Cerebellar cortex (tissue), 1 donor: ENCODE data around the gene RING1.

Experiments
- DNase-seq: peaks from one replicate; pipeline ENCODE4 v3.0.0-alpha.2; 2015; ENCODE audit warnings: low spot score

The RING1 gene

DNA sequence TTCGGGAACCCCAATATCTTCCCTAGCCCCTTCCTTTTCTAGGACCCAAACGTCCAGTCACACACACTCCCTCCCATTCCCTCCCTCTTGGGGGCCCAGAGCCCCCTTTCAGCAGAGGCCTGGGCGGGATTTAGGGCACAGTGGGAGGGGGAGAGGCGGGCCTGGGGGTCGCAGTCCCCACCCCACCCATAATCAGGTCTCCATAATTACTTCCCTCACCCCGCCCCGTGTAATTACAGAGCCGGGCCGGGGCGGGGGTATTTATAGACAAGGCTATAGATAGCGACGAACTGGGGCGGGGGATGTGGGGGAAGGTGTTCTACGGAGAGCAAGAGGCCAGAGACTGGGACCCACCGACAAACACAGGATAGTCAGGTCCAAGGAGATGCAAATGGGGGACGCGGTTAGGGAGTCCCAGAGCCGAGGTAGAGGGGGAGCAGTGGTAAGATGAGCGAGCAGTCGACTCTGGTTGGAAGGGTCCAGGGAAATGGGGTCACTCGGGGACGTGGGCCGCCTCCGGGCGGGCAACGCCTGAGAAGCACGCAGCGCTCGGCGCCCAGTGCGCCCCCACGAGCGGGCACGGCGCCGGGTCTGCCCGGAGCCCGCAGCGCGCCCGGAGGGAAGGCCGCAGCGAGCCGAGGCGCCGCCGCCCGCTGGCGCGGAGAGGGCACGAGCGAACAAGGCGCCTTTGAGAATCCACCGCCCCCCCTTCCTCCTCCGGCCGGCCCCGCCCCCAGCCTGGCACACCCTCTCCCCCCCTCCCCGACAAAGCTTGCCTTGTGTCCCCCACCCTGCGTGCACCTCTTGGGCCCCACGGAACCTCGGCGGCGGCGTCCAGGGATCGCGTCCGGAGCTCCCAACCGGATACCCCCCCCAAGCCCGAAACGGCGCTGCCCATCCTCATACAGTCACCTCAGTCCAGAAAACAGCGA, 15.4 kb upstream of the RING1 start:
- DNase-seq: no peak

DNA sequence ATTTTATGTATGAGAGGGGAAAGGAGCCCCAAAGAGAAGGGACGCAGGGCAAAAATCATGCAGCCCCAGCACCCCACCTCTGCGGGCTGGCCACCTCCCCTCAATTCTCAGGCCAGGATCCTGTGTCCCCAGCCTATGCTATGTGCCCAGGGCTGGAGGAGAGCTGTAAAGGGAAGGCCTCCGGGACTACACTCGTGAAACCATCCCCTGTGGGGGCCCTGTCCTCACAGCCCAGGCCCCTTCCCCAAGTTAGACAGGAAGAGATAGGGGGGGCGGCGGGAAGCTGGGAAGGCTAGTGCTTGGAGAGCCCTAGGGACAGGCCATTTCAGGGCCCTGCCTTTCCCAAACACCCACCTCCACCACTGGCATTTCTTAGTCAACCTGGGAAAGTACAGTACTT, 14.7 kb upstream of the RING1 start:
- no peak for DNase-seq

DNA sequence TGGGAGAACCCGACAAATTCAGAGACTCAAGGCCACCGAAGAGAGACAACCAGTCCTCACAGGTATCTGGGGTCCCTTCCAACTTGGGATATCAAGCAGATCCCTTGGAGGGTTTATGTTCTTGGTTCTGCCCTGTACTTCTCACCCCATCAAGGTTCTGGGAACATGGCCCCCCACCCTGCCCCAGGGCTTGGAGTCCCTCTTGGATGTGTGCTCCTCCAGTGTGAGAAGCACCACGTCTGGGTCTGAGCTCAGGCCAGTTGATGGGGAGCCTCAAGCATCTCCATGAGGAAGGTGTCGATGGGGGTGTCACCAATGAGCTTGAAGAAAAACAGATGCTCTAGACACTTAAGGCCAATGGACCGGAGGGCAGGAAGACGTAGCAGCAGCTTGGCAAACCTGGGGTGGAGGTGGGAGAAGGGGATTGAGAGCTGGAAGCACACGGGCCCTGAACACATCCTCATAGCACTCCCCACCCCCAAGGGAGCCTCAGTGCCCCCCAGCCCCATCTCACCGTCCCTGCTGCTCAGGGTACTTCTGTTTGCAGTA, 13.8 kb upstream of the RING1 start:
- DNase-seq: no peak

DNA sequence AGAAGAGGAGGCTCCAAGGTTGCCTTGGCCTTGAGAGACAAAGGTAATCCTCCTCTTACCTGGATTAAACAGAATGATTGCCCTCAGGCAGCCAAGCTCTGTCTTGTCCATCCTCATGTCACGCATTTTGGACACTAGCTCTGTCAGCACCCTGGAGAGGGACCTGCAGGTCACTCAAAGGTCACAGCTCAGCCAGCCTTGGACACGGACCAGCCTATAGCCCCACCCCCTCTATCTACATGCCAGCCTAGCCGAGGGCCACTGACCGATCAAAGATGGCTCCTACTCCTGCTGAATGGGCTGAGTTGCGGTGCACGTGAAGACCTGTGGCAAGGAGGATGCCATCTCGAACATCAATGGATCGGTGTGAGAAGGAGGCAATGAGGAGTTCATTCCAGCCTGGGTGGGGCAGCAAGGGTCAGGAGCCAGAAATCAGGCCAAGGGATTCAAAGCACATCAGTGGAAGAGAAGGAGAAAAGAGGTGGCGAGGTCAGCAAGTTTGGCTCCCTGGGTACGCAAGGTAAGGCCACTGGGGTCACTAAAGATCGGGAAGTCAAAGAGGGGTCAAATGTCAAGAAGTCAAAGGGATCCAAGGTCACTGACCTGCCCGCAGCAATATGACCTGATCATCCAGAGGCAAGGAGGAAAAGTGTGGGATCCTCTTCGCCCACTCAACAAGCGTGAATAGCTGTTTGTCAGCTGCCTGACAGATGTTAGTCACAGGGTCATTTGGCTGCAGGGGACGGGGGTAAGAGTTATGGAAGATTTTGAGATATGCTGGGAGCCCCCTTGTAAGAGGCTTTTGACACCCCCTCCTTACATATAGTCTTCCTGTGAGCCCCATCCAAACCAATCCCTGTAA, 12.8 kb upstream of the RING1 start:
- no peak for DNase-seq

DNA sequence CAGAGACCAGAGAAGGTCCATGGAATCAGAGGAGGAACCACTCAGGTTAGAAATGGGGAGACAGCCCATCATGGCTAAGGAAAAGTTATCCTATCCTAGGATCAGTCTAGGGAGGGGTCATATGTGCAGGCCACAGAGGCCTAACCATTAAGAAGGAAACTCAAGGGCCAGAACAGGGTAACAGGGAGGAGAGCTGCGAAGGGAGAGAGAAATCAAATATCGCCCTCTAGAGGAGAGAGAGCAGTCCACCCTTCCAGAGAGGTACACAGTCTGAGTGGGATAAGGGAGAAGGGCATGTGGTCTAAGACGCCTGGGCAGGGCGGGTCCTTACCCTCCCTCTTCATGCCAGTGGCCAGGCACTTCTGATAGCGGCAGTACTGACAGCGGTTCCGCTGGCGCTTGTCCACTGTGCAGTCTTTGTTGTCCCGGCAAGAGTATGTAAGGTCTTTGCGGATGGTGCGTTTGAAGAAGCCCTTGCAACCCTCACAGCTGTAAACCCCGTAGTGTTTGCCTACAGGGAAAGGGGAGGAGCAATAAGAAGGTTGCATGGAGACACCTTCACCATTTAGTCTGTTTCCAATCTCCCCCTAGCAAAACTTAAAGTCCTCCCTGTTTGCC, 10.8 kb upstream of the RING1 start:
- DNase-seq: peak; percentile 84

GRCh38 chr6:33198159-33198852, 10.0 kb upstream of the RING1 start:
- DNase-seq: no peak

GRCh38 chr6:33198853-33199436, 9.4 kb upstream of the RING1 start:
- no peak for DNase-seq

DNA sequence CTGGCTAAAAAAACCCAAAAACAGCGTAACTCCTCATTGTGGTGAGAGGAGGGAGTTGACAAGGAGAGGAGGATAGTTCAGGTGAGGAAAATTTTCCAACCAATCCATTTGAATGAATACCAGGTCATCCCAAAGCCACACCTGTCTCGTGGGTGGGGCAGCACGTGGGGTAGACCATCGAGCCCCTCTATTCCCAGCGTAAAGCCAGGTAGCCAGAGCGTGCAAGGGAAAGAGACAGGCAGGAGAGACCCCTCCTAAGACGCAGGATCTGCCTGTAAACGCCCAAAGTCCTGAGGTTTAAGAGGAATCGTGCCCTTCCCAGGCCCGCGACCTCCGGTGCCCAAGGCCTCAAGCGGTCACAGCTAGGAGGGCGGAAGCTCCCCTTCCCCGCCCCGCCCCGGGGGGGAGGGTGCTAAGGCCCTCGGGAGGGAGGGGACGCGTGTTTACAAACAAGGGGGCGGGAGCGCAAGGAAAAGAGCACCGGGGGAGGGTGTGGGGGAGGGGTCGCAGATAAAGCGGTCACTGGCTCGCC, 8.5 kb upstream of the RING1 start:
- DNase-seq: peak; percentile 74

DNA sequence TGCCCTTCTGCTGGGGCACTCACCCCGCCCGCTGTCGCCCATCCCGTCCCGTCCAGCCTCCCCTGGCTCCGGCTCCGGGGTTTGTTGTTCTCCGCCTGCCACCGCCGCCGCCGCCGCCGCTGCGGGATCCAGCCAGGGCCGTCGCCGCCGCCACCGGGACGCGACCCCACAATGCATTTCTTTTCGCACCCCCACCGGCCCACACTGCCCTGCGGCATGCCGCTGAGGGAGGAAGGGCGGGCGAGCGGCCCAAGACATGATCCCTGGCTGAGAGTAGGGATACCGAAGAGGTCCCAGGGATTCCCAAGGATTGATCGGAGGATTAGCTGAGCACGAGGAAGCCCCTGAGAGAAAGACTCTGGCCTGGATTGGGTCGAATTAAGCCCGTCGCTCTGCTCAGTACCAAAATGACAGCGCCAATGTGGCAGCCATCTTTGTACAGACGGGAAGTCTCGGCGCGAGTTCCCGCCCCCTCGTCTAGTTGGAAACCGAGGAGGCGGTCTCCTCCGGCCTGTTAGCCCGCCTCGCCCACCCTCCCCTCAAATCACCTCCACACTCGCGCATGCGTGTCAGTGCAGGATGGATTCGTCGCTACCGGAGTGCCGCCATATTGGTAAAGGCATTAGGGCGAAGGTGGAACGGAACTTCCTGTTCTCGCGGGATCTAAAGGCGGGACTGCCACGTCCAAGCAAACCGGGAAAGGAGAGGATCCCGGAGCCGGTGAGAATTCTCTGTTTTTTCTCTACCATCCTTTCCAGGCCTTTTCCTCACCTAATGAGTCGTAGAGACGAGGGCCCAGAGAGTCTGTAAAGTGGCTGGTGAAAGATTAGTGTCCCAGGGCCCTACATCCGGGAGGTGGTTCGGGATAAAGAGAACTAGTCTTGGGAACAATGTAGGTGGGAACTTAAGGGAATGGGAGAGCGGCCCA, 7.8 kb upstream of the RING1 start, which contains the start of the genes RXRB and SLC39A7:
Gene RXRB (minus strand): TSS at position 447 of the 928 bp plus-strand sequence. CDS start 189 bp downstream, at position 258.
Gene SLC39A7 (plus strand): TSS at position 649 of the 928 bp plus-strand sequence. CDS start 379 bp downstream, outside the sequence.
- DNase-seq: peak; percentile 99

- DNase-seq: no peak
Observed at GRCh38 chr6:33201147-33201545, 7.2 kb upstream of the RING1 start.

- DNase-seq: no peak
Observed at GRCh38 chr6:33201935-33202334, 6.4 kb upstream of the RING1 start.

- DNase-seq: no peak
Observed at GRCh38 chr6:33202799-33203198, 5.5 kb upstream of the RING1 start.

DNA sequence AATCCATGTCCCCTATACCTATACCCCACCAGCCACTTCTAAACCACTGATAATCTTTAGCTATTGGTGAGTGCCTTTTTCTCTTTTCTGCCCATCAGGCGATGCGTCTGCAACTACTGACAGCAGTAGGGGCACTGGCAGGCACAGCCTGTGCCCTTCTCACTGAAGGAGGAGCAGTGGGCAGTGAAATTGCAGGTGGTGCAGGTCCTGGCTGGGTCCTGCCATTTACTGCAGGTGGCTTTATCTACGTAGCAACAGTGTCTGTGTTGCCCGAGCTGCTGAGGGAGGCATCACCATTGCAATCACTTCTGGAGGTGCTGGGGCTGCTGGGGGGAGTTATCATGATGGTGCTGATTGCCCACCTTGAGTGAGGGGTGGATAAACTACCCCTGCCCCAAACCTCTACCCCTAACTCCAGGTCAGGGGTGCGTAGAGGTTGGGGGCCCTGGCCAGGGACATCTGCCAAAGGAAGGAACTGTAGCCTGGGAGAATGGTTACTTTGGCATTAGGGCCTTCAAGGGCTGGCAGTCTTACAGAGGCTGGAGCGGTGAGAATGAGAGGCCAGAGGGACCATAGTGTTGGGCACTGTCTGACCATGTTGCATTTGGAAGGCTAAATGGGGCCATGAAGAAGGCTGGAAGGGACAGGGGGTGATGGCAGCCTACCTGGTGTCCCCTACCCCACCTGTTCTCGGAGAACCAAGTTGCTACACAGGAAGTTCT, 4.7 kb upstream of the RING1 start:
- DNase-seq: no peak

- no peak for DNase-seq
Observed at GRCh38 chr6:33204165-33204414, 4.2 kb upstream of the RING1 start.

DNA sequence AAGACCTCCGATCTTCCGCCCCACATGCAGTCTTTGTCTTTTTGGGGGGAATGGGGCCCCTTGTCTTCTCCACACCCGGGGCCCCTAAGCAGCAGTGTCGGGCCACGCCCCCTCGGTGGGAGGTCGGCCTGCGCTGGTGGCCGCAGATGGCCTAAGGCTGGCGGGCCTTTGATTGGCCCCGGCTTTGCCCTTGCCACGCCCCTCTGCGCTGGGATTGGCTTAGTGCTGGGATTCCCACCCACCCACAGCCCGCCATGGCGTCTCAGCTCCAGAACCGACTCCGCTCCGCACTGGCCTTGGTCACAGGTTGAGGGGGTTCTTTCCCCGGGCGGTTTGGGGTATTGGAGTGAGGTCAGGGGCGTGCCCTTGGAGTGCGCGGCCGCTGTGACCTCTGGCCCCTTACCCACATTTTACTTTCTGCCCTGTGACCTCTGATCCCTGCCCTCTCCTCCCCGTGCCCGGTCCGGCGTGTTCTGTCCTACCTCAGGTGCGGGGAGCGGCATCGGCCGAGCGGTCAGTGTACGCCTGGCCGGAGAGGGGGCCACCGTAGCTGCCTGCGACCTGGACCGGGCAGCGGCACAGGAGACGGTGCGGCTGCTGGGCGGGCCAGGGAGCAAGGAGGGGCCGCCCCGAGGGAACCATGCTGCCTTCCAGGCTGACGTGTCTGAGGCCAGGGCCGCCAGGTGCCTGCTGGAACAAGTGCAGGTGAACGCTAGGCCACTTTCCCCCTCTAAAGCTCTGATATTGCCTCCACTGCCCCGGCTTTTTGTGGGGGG, 3.7 kb upstream of the RING1 start, which contains the start of gene HSD17B8:
Gene HSD17B8 (plus strand): TSS at position 241 of the 776 bp plus-strand sequence. CDS start 14 bp downstream, at position 255.
- DNase-seq: peak; percentile 91

DNA sequence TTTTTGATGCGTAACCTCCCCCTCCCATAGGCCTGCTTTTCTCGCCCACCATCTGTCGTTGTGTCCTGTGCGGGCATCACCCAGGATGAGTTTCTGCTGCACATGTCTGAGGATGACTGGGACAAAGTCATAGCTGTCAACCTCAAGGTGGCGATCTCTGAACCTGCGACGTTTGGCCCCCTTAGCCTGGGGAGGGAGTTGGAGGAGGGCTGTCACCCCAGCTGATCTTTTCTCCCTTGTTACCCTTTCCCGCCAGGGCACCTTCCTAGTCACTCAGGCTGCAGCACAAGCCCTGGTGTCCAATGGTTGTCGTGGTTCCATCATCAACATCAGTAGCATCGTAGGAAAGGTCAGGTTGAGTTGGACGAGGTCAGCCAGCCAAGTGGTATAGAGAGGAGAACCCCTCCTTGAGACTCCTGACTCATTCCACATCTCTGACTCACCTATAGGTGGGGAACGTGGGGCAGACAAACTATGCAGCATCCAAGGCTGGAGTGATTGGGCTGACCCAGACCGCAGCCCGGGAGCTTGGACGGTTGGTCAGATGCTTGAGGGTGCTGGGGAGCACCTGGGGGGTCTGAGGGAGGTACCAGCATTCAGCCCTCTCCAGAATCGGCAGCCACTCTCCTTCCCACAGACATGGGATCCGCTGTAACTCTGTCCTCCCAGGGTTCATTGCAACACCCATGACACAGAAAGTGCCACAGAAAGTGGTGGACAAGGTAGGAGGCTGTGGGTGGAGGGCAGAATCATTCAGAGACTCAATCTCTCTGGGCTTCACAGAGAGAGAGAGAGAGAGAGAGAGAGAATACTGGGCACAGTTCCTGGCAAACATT, 2.9 kb upstream of the RING1 start:
- DNase-seq: peak; percentile 35
